IMR-90 (cell line): Measurements from ENCODE around the gene RCL1.

Experiments
- CEBPB ChIP-seq: IDR thresholded peaks from 2 replicates; pipeline ENCODE4 v1.6.1; 2012; ENCODE audit warnings: low read depth, low read length, improper control_type of control experiment
- CHD1 ChIP-seq: IDR thresholded peaks from 2 replicates; pipeline ENCODE4 v1.6.1; 2012; ENCODE audit warnings: low read depth, low read length, improper control_type of control experiment
- FOS ChIP-seq: fragments of 150-350 bp; IDR thresholded peaks from 2 replicates; pipeline ENCODE4 v1.6.1; 2016; ENCODE audit warnings: low read depth, low read length
- MAFK ChIP-seq: IDR thresholded peaks from 2 replicates; pipeline ENCODE4 v1.6.1; 2012; ENCODE audit warnings: low read depth, low read length, improper control_type of control experiment
- MAZ ChIP-seq: IDR thresholded peaks from 2 replicates; pipeline ENCODE4 v1.6.1; 2012; ENCODE audit warnings: low read depth, mild to moderate bottlenecking, low read length, improper control_type of control experiment, moderate library complexity, borderline replicate concordance
- MXI1 ChIP-seq: IDR thresholded peaks from 2 replicates; pipeline ENCODE4 v1.6.1; 2012; ENCODE audit warnings: low read depth, mild to moderate bottlenecking, low read length, moderate library complexity, borderline replicate concordance
- POLR2A ChIP-seq: IDR thresholded peaks from 2 replicates; pipeline ENCODE4 v1.6.1; 2012; ENCODE audit warnings: mild to moderate bottlenecking, low read depth, low read length
- RAD21 ChIP-seq: IDR thresholded peaks from 2 replicates; pipeline ENCODE4 v1.6.1; 2012; ENCODE audit warnings: low read length, improper control_type of control experiment
- RCOR1 ChIP-seq: IDR thresholded peaks from 2 replicates; pipeline ENCODE4 v1.6.1; 2012; ENCODE audit warnings: mild to moderate bottlenecking, low read length, improper control_type of control experiment; ENCODE audit not compliant: insufficient replicate concordance
- RFX5 ChIP-seq: IDR thresholded peaks from 2 replicates; pipeline ENCODE4 v1.8.0; 2012; ENCODE audit warnings: low read depth, mild to moderate bottlenecking, low read length, moderate library complexity
- SMC3 ChIP-seq: fragments of 150-350 bp; IDR thresholded peaks from 2 replicates; pipeline ENCODE4 v1.6.1; 2016; ENCODE audit warnings: low read depth, mild to moderate bottlenecking, antibody characterized with exemption, low read length, moderate library complexity
- TF ChIP-seq, protein P1 (sequence below): conservative IDR thresholded peaks from 2 replicates; pipeline ENCODE4 v1.5.1; 2012; ENCODE audit warnings: mild to moderate bottlenecking, low read depth, low read length, improper control_type of control experiment
- TF ChIP-seq, protein P2 (sequence below): fragments of 150-350 bp; IDR thresholded peaks from 2 replicates; pipeline ENCODE4 v1.6.1; 2017; ENCODE audit warnings: mild to moderate bottlenecking, antibody characterized with exemption, low read length, low read depth

- no peak for TF ChIP-seq POLR2A
- TF ChIP-seq, protein P1, sequence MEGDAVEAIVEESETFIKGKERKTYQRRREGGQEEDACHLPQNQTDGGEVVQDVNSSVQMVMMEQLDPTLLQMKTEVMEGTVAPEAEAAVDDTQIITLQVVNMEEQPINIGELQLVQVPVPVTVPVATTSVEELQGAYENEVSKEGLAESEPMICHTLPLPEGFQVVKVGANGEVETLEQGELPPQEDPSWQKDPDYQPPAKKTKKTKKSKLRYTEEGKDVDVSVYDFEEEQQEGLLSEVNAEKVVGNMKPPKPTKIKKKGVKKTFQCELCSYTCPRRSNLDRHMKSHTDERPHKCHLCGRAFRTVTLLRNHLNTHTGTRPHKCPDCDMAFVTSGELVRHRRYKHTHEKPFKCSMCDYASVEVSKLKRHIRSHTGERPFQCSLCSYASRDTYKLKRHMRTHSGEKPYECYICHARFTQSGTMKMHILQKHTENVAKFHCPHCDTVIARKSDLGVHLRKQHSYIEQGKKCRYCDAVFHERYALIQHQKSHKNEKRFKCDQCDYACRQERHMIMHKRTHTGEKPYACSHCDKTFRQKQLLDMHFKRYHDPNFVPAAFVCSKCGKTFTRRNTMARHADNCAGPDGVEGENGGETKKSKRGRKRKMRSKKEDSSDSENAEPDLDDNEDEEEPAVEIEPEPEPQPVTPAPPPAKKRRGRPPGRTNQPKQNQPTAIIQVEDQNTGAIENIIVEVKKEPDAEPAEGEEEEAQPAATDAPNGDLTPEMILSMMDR, result no peak
- TF ChIP-seq, protein P2, sequence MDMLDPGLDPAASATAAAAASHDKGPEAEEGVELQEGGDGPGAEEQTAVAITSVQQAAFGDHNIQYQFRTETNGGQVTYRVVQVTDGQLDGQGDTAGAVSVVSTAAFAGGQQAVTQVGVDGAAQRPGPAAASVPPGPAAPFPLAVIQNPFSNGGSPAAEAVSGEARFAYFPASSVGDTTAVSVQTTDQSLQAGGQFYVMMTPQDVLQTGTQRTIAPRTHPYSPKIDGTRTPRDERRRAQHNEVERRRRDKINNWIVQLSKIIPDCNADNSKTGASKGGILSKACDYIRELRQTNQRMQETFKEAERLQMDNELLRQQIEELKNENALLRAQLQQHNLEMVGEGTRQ, result no peak
- no peak for TF ChIP-seq FOS
- TF ChIP-seq RAD21, result no peak
- TF ChIP-seq CEBPB, result no peak
- no peak for TF ChIP-seq MAFK
- no peak for TF ChIP-seq RFX5
- no peak for TF ChIP-seq SMC3
- no peak for TF ChIP-seq MAZ
- TF ChIP-seq RCOR1, result no peak
- no peak for TF ChIP-seq CHD1
- TF ChIP-seq MXI1, result no peak
Observed at GRCh38 chr9:4822057-4822456, 29.3 kb downstream of the RCL1 start.
